ENCODE data around the gene CTNND1. TPM values are rescaled to one million over a fixed set of nuclear protein-coding genes. Genes with fewer than 3 reads are reported as not detected.
A peak's percentile ranks its signal among the peaks of the same experiment; 100 is the strongest.

The CTNND1 gene
- total and polyA plus RNA-seq, 10 of the 15 experiments (the other 5 are each of a cell fraction or from before 2014, with no cell fraction given) = 4.7 to 70.0 (median 30.0) TPM

GRCh38 chr11:57787920-57788702, 26.5 kb downstream of the CTNND1 start (continued):
- TF ChIP-seq, protein P1, sequence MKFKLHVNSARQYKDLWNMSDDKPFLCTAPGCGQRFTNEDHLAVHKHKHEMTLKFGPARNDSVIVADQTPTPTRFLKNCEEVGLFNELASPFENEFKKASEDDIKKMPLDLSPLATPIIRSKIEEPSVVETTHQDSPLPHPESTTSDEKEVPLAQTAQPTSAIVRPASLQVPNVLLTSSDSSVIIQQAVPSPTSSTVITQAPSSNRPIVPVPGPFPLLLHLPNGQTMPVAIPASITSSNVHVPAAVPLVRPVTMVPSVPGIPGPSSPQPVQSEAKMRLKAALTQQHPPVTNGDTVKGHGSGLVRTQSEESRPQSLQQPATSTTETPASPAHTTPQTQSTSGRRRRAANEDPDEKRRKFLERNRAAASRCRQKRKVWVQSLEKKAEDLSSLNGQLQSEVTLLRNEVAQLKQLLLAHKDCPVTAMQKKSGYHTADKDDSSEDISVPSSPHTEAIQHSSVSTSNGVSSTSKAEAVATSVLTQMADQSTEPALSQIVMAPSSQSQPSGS (IDR thresholded peaks at IDR 0.05; ENCODE audit: low read length) = peak; percentile 50; the same call in 1 of the 2 replicates
- TF ChIP-seq KLF5 (IDR thresholded peaks at IDR 0.05; ENCODE audit: partially characterized antibody) = no peak
- TF ChIP-seq MEF2A (IDR thresholded peaks at IDR 0.05; ENCODE audit: insufficient read depth, low read depth, low read length) = 0 out of 2 replicates have a peak, but pooled peaks have one; percentile 6
- TF ChIP-seq, protein P2, sequence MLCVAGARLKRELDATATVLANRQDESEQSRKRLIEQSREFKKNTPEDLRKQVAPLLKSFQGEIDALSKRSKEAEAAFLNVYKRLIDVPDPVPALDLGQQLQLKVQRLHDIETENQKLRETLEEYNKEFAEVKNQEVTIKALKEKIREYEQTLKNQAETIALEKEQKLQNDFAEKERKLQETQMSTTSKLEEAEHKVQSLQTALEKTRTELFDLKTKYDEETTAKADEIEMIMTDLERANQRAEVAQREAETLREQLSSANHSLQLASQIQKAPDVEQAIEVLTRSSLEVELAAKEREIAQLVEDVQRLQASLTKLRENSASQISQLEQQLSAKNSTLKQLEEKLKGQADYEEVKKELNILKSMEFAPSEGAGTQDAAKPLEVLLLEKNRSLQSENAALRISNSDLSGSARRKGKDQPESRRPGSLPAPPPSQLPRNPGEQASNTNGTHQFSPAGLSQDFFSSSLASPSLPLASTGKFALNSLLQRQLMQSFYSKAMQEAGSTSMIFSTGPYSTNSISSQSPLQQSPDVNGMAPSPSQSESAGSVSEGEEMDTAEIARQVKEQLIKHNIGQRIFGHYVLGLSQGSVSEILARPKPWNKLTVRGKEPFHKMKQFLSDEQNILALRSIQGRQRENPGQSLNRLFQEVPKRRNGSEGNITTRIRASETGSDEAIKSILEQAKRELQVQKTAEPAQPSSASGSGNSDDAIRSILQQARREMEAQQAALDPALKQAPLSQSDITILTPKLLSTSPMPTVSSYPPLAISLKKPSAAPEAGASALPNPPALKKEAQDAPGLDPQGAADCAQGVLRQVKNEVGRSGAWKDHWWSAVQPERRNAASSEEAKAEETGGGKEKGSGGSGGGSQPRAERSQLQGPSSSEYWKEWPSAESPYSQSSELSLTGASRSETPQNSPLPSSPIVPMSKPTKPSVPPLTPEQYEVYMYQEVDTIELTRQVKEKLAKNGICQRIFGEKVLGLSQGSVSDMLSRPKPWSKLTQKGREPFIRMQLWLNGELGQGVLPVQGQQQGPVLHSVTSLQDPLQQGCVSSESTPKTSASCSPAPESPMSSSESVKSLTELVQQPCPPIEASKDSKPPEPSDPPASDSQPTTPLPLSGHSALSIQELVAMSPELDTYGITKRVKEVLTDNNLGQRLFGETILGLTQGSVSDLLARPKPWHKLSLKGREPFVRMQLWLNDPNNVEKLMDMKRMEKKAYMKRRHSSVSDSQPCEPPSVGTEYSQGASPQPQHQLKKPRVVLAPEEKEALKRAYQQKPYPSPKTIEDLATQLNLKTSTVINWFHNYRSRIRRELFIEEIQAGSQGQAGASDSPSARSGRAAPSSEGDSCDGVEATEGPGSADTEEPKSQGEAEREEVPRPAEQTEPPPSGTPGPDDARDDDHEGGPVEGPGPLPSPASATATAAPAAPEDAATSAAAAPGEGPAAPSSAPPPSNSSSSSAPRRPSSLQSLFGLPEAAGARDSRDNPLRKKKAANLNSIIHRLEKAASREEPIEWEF (IDR thresholded peaks at IDR 0.05; ENCODE audit: insufficient replicate concordance, low read depth, low read length) = peak; percentile 88
- peak; percentile 49; the same call in 1 of the 3 replicates for TF ChIP-seq POU2F2 (IDR thresholded peaks at IDR 0.05; ENCODE audit: borderline replicate concordance, low read depth, low read length)
- TF ChIP-seq, protein P3, sequence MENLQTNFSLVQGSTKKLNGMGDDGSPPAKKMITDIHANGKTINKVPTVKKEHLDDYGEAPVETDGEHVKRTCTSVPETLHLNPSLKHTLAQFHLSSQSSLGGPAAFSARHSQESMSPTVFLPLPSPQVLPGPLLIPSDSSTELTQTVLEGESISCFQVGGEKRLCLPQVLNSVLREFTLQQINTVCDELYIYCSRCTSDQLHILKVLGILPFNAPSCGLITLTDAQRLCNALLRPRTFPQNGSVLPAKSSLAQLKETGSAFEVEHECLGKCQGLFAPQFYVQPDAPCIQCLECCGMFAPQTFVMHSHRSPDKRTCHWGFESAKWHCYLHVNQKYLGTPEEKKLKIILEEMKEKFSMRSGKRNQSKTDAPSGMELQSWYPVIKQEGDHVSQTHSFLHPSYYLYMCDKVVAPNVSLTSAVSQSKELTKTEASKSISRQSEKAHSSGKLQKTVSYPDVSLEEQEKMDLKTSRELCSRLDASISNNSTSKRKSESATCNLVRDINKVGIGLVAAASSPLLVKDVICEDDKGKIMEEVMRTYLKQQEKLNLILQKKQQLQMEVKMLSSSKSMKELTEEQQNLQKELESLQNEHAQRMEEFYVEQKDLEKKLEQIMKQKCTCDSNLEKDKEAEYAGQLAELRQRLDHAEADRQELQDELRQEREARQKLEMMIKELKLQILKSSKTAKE (IDR thresholded peaks at IDR 0.05; ENCODE audit: low read depth, poor library complexity, severe bottlenecking) = peak; percentile 71
- TF ChIP-seq RUNX3 (IDR thresholded peaks at IDR 0.05; ENCODE audit: low read length) = peak; percentile 93
- no peak for TF ChIP-seq ASH2L (IDR thresholded peaks at IDR 0.05; ENCODE audit: borderline replicate concordance, low read depth)
- TF ChIP-seq IRF5 (IDR thresholded peaks at IDR 0.05; ENCODE audit: borderline replicate concordance) = no peak
- peak; percentile 53 for TF ChIP-seq NFIC (IDR thresholded peaks at IDR 0.05; ENCODE audit: low read depth, low read length)
- TF ChIP-seq MTA3 (IDR thresholded peaks at IDR 0.05; ENCODE audit: borderline replicate concordance, low read length) = no peak
- peak; percentile 78 for TF ChIP-seq ZNF687 (IDR thresholded peaks at IDR 0.05)

All from GM12878 (cell line).